KBM-7 (cell line): ENCODE measurements around the gene IL3RA.
"Not testable (repeated sequence)": the region's sequence is repeated elsewhere in the genome, so short reads cannot be mapped to it uniquely, and the experiment has no call there.

Experiments used
- DNase-seq: peaks from one replicate; pipeline ENCODE4 v3.0.0-alpha.2; 2015
- in situ Hi-C: fragments of 300-500 bp; cut with MboI; formaldehyde crosslinking; loops from 2 replicates; pipeline ENCODE4 v1.14.3; 2020; ENCODE audit warnings: low sequenced_read_pairs, low pct_unique_long_range_greater_than_20kb, mixed read lengths

IL3RA gene

DNA sequence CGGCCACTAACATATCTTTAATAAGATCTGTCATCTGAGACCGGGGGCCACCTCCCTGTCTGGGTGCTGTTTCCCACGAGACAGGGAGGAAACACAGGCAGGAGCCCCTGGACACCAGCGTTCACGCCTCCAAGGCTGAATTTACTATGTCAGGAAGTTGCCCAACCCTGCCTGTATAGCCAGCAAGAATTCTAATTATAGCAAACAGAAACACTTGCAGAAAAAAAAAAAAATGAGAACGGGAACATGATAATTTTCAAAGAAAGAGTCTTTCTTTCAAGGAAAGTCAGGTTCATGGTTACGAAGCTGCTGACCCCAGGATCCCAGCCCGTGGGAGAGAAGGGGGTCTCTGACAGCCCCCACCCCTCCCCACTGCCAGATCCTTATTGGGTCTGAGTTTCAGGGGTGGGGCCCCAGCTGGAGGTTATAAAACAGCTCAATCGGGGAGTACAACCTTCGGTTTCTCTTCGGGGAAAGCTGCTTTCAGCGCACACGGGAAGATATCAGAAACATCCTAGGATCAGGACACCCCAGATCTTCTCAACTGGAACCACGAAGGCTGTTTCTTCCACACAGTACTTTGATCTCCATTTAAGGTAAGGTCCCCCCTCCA, at the start of gene IL3RA:
IL3RA (plus strand) TSS at position 455 of the 613 bp plus-strand sequence. CDS start 4,981 bp downstream, outside the sequence.
- peak; percentile 98 for DNase-seq
- in situ Hi-C loops: no loop called here

DNA sequence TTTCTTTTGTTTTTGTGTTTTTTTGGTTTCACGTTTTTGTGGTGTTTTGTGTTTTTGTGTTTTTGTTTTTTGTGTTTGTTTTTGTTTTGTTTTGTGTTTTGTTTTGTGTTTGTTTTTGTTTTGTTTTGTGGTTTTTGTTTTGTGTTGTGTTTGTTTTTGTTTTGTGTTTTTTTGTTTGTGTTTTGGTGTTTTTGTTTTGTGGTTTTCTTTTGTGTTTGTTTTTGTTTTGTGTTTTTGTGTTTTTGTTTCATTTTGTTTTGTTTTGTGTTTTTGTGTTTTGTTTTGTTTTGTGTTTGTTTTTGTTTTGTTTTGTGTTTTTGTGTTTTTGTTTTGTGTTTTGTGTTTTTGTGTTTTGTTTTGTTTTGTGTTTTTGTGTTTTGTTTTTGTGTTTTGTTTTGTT, 47.0 kb upstream of the IL3RA start:
- DNase-seq: no peak
- in situ Hi-C loops: no loop called here

DNA sequence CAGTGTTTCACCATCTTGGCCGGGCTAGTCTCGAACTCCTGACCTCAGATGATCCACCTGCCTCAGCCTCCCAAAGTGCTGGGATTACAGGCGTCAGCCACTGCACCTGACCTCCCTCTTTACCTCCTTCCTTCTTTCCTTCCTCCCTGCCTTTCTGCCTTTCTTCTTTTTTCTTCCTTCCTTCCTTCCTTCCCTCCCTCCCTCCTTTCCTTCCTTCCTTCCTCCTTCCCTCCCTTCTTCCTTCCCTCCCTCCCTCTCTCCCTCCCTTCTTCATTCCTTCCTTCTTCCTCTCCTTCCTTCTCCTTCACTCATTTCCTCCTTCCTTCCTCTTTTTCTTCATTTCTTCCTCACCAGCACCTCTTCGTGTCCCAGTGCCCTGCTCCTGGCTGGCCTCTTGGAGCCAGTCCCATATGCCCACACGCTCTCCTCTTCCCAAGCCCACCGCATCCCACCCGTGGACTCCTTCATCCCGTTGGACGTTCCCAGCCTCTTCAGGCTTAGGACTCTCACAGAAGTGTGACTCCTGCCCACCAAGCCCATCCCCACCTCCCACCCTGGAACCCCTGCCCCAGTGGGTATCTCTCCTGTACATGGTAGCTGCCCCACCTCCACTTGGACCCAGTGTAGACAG, 45.4 kb upstream of the IL3RA start:
- in situ Hi-C loops: no loop called here

DNA sequence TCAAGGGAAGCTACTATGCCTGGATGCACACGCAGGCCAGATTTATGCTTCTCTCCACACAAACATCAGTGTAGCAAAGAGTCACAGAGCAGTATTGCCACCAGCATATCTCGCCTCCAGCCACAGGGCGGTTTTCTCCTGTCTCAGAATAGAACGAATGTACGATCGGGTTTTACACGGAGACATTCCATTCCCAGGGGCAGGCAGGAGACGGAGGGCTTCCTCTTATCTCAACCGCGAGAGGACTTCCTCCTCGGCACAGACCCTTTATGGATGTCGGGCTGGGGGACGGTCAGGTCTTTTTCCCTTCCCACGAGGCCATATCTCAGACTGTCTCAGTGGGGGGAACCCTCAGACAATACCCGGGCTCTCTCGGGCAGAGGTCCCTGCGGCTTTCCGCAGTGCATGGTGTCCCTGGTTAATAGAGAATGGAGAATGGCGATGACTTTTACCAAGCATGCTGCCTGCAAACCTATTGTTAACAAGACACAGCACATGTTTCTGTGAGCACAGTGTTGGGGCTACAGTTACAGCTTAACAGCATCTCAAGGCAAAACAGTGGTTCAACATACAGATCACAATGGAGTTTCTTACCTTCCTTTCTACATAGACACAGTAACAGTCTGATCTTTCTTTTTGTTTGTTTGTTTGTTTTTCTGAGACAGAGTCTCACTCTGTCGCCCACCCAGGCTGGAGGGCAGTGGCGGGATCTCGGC, 43.9 kb upstream of the IL3RA start:
- DNase-seq: peak; percentile 96
- in situ Hi-C loops: no loop called here

More for the DNA sequence above, 45.4 kb upstream of the IL3RA start:
- DNase-seq: no peak

- in situ Hi-C loops: no loop called here
- DNase-seq: no peak
Measured at GRCh38 chrX:1294301-1295067, 42.1 kb upstream of the IL3RA start.

- in situ Hi-C loops: no loop called here
- DNase-seq: no peak
Measured at GRCh38 chrX:1295550-1295949, 41.0 kb upstream of the IL3RA start.

DNA sequence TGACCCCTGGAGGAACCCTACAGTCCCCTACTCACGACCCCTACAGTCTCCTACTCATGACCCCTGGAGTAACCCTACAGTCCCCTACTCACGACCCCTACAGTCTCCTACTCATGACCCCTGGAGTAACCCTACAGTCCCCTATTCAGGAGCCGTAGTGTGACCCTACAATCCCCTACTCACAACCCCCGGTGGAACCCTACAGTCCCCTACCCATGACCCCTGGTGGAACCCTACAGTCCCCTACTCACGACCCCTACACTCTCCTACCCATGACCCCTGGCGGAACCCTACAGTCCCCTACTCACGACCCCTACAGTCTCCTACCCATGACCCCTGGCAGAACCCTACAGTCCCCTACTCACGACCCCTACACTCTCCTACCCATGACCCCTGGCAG, 39.0 kb upstream of the IL3RA start:
- in situ Hi-C loops, DNase-seq: not testable (repeated sequence)

DNA sequence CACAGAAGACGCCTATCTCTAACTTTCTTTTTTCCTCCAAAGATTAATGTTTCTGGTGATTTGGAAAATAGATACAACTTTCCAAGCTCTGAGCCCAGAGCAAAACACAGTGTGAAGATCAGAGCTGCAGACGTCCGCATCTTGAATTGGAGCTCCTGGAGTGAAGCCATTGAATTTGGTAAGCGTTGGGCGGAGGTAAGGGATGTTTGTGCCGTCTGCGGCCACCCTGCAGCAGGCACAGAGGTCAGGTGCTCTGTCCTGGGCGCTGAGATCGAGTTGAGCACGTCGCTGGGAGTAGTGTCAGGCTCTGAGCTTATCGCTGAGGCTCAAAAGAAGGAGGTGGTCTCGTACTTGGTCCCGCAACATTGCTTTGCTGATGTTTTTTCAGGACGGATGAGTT, 36.1 kb upstream of the IL3RA start:
- DNase-seq: no peak
- in situ Hi-C loops: no loop called here

- no peak for DNase-seq
- in situ Hi-C loops: no loop called here
Measured at GRCh38 chrX:1305411-1305810, 31.2 kb upstream of the IL3RA start.

DNA sequence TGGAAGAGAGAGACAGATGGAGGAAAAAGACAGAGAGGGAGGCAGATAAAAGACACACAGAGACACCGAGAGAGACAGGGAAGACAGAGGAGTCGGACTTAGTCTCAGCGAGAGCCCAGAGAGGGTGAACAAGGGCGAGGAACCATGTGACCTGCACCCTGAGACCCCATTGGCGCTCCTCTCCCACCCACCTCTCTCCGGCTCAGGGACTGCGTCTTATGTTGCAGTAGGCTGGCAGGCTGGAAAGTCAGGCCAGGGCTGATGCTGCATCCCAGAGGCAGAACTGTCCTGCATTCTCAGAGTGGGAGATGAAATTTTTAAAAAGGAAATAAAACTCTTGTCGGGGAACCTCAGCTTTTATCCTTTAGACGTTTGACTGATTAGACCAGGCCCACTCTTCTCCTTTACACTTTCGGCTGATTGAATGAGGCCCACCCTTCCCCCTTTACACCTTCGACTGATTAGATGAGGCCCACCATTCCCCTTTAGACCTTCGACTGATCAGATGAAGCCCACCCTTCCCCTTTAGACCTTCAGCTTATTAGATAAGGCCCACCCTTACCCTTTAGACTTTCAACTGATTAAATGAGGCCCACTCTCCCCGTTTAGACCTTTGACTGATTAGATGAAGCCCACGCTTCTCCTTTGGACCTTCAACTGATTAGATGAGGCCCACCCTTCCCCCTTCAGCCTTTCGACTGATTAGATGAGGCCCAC, 29.5 kb upstream of the IL3RA start:
- in situ Hi-C loops: no loop called here
- DNase-seq: no peak

DNA sequence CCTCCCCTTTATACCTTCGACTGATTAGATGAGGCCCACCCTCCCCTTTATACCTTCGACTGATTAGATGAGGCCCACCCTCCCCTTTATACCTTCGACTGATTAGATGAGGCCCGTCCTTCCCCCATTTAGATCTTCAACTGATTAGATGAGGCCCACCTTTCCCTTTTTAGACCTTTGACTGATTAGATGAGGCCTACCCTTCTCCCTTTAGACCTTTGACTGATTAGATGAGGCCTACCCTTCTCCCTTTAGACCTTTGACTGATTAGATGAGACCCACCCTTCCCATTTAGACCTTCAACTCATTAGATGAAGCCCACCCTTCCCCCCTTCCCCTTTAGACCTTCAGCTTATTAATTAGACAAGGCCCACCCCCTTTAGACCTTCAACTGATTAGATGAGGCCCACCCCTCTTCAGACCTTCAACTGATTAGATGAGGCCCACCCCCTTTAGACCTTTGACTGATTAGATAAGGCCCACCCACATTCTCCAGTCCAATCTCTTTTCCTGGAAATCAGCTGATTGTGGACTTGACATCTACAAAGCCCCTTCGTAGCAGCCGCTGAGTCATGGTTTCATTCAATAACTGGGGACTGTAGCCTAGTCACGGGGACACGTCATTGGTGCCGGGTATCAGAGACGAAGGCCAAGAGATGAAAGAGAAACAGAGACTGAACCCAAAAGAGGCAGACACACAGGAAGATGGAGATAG, 28.8 kb upstream of the IL3RA start:
- no peak for DNase-seq
- in situ Hi-C loops: no loop called here

DNA sequence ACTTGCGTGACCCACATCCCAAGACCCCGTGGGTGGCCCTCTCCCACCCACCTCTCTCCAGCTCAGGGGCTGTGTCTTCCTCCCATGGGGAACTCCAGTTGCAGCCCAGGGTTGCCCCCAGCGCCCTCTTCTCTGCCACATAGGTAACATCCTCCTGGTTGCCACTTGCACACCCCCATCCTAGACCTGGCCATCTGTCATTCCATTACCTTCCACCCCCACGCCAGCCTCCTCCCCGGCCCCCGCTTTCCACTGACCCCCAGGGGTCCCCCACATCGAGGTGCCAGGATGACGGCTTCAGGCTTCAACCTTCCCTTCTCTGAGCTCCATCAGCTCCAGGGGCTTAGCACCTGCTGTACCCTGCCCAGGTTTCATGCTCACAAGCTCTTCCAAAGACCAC, 28.1 kb upstream of the IL3RA start:
- in situ Hi-C loops: no loop called here
- no peak for DNase-seq

DNA sequence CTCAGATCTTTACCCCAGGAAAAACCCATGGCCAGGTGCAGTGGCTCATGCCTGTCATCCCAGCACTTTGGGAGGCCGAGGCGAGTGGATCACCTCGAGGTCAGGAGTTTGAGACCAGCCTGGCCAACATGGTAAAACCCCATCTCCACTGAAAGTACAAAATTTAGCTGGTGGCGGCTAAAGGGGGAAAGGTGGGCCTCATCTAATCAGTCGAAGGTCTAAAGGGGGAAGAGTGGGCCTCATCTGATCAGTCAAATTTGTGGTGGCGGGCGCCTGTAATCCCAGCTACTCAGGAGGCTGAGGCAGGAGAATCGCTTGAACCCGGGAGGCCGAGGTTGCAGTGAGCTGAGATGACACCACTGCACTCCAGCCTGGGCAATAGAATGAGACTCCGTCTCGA, 27.7 kb upstream of the IL3RA start:
- in situ Hi-C loops, DNase-seq: not testable (repeated sequence)

DNA sequence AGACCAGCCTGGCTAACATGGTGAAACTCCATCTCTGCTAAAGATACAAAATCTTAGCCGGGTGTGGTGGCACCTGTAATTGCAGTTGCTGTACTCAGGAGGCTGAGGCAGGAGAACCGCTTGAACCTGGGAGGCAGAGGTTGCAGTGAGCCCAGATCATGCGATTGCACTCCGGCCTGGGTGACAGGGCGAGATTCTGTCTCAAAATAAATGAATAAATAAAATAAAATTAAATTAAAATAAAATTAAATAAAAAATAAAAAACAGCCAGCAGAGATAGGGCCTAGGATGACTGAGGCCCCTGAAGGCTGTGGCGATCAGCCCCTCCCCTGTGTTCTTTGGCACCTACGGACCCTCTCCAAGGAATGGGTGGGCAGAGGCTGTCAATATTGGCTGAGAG, 22.8 kb upstream of the IL3RA start:
- in situ Hi-C loops: no loop called here
- no peak for DNase-seq

DNA sequence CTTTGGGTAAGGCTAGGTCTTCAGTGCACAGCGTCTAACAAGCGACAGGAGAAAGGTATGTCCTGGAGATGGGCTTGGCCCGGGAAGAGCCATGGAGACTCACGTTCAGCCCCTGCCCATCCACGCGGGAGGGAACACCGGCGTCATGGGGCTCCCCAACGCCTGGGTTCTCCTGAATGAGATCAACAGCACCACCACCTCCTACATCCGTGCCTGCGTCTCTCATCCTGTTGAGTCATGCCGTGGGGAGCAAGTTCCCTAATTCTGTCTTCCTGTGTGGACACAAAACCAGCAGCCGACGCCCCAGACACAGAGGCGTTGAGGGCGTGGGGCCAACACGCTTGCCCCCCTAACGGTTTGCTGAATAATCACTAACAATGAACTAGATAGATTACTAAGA, 20.1 kb upstream of the IL3RA start:
- DNase-seq: peak; percentile 98
- in situ Hi-C loops: no loop called here

DNA sequence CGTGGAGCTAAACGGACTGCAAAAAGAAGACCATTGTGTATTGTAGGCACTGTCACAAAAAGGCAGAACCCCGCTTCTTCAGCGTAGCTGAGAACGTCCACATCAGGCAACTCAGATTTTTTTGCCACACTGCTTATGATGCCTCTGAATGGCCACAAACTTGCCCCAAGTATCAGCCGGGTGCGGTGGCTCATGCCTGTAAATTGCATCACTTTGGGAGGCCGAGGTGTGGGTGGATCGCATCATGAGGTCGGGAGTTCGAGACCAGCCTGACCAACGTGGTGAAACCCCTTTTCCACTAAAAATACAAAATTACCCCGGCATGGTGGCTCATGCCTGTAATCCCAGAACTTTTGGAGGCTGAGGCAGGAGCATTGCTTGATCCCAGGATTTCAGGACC, 14.9 kb upstream of the IL3RA start:
- DNase-seq: no peak
- in situ Hi-C loops: no loop called here

DNA sequence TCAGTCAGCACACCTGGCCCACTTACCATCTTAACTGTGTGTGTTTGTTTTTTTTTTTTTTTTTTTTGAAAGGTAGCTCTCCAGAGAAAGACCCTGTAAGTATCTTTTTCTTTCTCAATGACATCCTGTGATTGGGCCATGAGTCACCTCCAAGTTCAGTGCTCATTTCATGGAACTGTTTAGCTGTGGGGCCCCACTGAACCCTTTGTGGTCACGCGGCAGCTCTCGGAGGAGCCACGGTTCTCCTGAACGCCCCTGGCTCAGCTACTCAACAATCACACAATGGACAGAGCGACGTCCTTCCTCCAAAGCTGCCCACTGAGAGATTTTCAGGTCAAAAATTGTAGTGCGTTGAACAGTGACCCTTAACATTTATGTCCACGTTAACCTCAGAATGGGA, 14.2 kb upstream of the IL3RA start:
- in situ Hi-C loops: no loop called here

GRCh38 chrX:1323315-1323714, 13.3 kb upstream of the IL3RA start:
- in situ Hi-C loops: no loop called here
- peak; percentile 95 for DNase-seq

More for the DNA sequence above, 14.2 kb upstream of the IL3RA start:
- no peak for DNase-seq
